GM15510 (cell line): ENCODE data around the gene ARMC5.

Experiments used
- POLR2A ChIP-seq: IDR thresholded peaks from 3 replicates; pipeline ENCODE4 v1.6.1; 2011; ENCODE audit warnings: borderline replicate concordance; ENCODE audit not compliant: insufficient read length; ENCODE audit errors: extremely low read depth

Gene ARMC5

DNA sequence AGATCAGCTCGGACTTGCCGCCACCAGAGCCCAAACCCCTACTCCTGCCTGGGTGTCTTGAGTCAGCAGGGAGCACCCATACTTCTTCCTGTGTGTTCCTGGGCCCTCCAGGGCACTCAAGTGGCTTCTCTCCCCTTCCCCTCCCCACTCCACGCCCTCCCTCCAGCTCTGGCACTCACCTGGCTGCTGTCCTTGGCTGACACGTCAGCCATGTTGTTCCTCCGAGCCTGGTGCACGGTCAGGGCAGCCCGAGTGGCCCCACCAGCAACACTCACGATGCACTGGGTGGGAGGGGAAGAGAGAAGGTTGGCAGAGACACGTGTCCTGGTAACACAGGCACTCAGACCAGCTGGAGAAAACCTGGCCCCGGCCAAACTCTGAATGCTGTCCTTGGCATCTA lies 37.4 kb downstream of the ARMC5 start:
- no peak for TF ChIP-seq POLR2A

DNA sequence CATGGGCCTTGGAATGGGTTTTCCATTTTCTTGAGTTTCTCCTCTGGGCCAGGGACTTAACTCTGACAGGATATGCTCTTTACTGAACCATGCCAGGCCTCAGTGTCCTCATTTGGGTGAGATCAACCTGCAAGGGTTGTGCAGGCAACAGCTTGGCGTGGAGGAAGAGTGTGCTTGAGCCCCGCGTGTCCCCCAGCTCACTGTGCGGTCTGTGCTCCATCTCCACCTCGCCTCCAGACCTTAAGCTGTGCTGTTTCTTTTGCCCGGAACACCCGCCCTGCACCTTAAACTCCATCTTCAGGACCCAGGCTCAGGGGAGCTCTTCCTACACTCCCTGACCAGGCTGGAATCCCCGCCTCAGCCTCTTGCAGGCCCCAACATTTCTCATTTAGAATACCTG lies 39.2 kb downstream of the ARMC5 start:
- TF ChIP-seq POLR2A: no peak

DNA sequence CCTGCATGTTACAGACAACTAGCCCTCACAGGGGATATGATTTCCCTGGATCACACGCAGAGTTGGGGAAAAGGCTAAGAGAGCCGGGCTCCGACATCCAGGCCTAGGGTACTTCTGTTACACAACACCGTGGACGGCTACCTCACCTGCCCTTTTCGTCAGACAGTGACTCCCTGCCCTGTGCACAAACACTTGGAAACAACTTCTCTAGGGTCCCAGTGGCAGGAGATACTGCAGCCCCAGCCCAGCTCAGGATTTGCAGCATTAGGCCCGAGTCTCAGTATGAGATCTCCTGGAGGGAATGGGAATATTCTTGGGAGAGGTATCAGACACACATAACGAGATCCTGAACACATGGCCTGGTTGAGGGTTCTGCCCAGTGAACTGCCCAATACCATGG lies 40.6 kb downstream of the ARMC5 start:
- TF ChIP-seq POLR2A: no peak

DNA sequence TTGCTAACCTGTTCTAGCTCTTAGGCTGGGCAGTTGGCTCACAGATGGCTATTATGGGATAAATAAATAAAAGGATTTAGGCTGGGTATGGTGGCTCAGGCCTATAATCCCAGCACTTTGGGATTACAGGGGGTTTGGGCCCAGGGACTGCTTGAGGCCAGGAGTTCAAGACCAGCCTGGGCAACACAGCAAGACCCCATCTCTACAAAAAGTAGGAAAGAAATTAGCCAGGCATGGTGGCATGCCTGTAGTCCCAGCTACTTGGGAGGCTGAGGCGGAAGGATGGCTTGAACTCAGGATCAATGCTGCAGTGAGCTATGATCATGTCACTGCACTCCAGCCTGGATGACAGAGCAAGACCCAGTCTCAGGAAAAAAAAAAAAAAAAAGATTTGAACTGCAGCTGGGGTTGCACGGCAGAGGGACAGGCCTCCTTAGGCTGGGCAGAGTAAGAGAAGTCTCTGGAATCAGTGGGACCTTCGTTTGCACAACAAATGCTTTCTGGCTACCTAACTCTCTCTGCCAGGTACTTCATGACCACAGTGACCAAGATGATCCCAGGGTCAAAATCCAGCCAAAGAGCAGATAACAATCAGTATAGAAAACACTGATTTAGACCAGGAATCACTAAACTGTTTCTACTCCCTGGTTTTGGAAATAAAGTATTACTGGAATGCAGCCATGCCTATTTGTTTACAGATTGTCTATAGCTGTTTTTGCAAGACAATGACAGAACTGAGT lies 42.1 kb downstream of the ARMC5 start:
- no peak for TF ChIP-seq POLR2A

DNA sequence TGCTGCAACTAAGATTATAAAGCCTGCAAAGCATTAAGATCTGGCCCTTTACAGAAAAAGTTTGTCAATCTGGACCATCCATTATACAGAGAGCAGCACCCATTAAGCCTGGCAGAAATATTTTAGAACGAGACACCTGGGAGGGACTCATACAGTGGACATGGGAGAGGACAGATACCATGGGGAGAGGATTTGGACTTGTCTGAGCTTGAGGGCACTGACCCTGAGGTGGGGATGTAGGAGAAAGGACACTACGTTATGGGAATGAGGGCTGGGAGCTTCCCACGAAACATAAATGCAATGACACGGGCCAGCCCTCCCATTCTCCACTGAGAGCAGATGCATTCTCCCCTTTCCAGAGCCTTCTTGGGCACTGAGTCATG lies 42.7 kb downstream of the ARMC5 start:
- no peak for TF ChIP-seq POLR2A

DNA sequence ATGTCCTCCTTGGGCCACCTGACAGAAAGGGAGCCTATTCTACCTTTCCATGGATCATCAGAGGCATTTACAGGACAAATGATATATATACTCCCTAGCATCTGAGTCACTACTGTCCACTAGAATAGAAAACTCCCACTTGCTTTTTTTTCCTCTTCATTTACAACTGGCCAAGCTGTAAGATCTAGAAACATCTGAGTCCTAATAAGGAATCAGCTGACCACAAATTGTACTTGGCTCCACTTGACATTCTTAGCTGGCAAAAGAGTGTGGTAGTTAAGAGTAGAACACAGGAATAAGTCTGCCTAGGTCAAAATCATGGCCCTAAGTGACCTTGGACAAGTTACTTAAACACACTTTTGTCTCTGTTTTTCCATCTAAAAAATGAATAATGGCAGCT lies 43.7 kb downstream of the ARMC5 start:
- TF ChIP-seq POLR2A: no peak

DNA sequence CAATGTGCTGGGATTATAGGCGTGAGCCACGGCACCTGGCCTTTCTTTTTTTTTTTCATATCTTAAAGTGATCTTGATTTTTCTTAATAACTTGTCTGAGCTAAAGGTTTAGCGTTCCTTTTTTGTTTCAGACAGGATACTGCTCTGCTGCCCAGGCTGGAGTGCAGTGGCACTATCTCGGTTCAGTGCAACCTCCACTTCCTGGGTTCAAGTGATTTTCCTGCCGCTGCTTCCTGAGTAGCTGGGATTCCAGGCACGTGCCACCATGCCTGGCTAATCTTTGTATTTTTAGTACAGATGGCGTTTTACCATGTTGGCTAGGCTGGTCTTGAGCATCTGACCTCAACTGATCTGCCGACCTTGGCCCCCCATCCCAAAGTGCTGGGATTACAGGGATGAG lies 44.9 kb downstream of the ARMC5 start:
- TF ChIP-seq POLR2A: no peak

DNA sequence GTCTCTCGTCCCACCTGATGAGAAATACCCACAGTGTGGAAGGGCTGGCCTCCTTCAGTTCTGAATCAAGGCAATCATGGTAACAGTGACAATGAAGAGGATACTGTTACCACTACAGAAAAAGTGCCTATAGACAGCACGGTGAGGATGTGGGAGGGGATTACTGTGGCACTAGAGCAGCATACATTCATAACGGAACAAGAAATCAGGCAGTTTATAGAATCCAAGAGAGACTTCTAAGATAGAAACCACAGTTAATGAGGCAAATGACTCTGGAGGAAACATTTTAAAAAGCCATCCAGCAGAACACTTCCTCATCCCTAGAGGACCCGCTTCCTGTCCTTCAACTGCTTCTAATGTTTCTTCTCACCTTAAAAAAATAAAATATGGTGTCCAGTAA lies 46.2 kb downstream of the ARMC5 start:
- no peak for TF ChIP-seq POLR2A

DNA sequence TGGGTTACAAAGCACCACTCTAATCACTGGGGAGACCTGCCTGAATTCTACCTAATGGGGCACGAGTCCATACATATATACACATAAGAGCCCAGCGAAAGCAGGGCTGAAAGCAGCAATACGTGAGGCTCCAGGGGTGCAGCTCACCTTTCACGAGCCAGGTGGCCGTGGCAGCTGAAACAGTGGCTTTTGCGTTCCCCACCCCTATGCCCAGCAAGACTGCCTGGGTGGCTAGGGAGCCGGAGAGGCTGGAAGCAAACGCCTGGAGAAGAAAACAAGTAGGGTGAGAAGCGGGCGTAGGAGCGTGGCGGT lies 48.3 kb downstream of the ARMC5 start:
- TF ChIP-seq POLR2A: no peak

DNA sequence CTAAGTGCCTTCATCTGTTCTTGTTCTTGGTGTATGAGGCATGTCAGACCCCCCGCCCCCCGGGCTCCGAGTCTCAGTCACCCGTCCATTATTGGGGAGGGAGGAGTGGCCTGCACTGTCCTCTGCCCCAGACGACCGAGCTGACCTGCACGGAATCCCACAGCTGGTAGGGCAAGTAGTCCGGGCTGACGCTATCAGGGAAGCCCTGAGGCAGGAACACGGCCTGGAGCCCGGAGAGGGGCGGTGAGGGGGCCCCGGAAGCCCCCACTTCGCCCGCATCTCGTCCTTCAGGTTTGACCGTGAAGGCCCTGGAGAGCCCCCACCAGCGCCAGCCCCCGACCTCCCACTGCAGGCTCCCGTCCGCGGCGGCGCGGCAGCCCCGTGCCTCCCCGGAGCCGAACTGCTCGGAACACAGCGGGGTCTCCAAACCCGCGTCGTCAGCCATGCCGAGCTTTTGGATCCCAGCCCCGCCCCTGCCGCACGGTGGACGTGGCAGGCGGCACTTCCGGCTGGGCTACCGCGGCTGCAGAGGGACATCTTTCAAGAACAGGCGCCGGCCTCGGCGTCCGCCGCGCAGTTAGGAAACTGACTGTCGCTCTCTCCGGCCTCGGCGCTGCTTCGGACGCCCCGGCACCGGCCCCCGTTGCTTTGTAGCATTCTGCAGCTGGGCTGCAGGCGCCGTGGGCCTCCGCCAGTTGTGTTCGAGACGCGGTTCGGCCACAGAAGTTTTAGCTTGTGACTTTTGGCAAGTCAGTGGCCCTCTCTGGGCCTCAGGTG lies 48.8 kb downstream of the ARMC5 start, which contains the start of gene RUSF1:
Gene RUSF1, minus strand, starts transcription at position 463 of the 777 bp plus-strand sequence. Its CDS starts 18 bp downstream, at position 445.
- TF ChIP-seq POLR2A: peak; percentile 89

DNA sequence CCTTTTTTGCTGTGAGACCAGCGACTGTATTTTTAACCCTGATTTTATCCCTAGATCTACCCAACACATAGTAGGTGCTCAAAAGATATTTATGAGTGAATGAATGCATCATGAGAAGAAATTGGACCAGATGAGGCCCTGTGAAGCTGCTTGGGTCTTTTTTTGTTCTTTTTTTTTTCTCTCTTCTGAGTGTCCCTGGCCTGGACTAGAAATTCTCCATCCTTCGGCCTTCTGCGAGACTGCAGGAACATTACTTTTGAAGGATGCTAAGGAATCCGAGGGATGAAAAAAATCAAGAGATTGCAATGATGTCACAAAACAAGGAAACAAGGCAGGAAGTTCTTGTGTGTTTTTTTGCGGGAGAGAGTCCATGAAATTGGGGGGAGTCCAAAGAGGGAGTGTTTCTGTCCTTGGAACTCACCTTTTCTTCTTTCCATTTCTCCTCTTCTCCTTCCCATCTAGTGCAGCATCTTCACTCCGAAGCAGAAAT lies 49.5 kb downstream of the ARMC5 start:
- no peak for TF ChIP-seq POLR2A

DNA sequence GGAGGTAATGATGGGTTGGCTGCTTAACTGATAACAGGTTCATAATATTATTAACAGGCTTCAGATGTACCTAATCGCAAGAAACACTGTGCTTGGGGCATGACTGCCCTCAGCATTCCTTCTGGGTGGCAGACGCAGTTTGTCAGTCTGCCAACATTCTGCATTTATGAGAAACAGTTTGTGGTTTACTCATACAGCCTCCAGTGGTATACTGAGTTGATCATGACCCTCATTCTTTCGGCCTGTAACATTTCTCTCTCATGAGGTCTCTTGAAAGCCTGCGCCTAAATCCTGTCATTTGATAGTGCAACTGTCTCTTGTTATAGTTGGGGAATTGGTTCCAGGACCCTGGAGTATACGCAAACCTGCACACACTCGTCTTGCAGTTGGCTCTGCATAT lies 53.8 kb downstream of the ARMC5 start:
- TF ChIP-seq POLR2A: no peak

DNA sequence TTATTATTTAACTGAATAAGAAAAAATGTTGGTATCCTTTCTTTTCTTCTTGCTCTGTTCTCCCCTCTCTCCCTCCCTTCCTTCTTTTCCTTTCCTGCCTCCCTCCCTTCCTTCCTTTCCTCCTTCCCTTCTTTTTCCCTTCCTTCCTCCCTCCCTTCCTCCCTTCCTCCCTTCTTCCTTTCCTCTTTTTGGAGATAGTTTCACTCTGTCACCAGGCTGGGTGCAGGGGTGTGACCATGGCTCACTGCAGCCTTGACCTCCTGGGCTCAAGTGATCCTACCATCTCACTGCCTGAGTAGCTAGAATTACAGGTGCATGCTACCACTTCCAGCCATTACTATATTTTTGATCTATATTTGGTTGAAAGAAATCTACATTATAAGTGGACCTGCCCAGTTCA lies 54.6 kb downstream of the ARMC5 start:
- TF ChIP-seq POLR2A: no peak
